GM18520 (cell line): ENCODE measurements around the gene TEX13B.
"Not testable (repeated sequence)": the region's sequence is repeated elsewhere in the genome, so short reads cannot be mapped to it uniquely, and the experiment has no call there.

Experiments
- ATAC-seq: cut with Tn5 transposase; IDR thresholded peaks from one replicate; pipeline ENCODE4 v1.9.1; 2021; ENCODE audit not compliant: unreplicated experiment

TEX13B gene, protein sequence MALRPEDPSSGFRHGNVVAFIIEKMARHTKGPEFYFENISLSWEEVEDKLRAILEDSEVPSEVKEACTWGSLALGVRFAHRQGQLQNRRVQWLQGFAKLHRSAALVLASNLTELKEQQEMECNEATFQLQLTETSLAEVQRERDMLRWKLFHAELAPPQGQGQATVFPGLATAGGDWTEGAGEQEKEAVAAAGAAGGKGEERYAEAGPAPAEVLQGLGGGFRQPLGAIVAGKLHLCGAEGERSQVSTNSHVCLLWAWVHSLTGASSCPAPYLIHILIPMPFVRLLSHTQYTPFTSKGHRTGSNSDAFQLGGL

DNA sequence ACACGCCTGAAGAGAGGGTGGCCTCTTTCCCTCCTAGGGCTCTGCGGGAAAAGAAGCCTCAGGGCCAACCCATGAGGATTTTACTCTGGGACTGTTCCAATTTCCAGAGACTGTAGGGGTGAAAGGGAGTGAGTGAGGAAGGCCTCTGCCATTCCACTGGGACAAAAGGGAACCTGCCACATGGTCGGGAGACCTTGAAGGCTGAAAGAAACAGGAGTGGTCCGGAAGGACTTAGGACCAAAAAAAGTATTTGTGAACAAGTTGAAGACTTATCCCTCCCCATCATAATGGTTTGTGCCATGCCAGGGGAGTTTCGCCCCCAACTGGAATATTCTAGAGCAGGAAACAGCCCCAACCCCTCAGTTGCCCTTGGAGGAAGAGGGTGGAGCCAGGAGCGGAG is at the start of gene TEX13B:
Gene TEX13B, minus strand, starts transcription at position 15 of the 400 bp plus-strand sequence. CDS start 243 bp downstream, outside the sequence.
- ATAC-seq: no peak

DNA sequence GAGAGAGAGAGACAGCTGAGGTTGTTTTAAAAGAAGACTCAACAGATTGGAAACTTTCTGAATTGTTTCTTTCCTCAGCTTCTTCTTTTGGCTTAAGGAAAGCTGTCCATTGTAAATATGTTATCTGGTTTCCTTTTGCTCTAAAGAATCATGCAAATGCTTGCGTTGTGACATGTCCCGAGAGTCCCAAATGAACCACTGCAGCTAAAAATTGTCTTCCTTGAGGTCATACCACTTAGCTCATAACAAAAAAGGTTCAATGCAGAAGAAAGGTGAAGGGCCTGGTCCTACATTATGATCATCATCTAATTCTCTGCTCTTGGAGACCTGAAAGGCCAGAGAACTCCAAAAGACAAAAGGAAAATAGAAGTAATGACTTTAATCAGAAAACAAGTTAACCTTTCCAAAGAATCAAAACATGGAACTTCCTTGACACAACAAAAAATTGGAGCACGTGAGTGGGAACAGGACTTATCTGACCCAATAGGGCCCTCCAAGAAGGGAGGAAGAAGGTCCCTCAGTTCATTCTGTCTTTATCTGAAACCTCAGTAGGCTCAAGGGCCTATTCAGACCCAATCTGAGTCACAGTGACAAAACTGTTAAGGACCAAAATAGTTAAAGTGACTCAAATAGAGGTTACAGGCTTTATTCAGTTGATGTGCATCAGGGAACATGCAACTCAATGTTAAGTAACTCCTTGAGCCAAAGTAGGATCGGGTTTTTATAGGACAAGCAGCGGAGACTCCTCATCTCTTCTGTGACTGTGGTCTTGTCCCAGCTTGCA is 48.0 kb upstream of the TEX13B start:
- peak; percentile 65 for ATAC-seq

DNA sequence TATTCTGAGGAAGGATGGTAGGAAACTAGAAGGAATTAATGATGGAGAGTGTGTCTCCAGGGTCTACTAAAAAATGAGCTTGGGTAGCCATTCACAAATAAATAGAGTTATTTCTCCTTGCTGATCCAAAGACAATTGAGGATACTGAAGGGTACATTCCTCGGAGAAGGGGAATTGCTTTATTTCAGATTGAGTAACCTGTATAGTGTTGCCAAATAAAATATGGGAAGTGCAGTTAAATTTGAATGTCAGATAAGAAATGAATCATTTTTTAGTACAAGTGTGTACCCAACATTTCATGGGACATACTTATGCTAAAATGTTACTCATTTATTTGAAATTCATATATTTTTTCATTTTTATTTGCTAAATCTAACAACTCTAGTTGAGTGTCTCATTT is 46.7 kb upstream of the TEX13B start:
- ATAC-seq: no peak

DNA sequence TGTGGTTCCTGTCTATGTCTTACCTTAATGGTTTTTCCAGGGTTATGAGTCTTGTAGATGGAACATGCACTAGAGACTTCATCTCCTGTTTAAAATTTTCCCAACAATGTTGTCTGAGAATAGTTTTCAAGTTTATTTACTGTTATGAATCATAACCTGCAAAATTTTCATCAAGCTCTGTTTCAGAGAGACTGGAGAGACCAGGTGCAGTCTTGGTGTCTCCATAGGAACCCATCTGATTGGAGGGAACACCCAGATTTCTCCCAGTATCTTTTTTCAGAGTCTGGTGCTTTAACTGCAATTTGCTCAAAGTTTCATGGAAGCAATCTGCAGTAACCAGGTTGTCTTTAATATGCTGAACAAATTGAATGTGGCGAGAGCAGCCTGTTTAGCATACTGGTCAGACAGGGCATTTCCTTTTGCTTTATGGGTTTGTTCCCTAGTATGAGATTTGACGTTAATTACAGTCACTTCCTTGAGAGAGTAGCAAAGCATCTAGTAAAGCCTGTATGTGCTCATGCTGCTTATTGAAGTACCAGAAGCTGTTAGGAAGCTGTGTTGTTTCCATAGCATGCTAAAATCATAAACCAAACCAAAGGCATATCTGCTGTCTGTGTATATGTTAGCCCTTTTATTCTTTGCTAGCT is 43.9 kb upstream of the TEX13B start:
- ATAC-seq: no peak

DNA sequence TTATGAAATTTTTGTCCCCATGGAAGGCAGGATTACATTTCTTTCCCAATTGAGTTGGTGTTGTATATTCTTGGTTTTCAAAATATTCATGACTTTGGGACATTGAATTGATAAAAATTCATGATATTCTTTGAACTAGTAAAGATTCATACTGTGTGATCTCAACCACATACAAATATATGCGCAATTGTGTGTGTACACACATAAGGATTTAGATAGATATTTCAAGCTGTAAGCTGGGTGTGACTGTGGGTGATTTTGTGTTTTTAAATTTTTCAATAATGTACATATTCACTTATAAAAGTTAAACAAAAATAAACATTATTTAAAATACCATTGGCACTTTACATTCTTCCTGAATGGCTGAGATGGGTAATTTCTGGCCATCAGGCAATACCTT is 43.2 kb upstream of the TEX13B start:
- ATAC-seq: no peak

DNA sequence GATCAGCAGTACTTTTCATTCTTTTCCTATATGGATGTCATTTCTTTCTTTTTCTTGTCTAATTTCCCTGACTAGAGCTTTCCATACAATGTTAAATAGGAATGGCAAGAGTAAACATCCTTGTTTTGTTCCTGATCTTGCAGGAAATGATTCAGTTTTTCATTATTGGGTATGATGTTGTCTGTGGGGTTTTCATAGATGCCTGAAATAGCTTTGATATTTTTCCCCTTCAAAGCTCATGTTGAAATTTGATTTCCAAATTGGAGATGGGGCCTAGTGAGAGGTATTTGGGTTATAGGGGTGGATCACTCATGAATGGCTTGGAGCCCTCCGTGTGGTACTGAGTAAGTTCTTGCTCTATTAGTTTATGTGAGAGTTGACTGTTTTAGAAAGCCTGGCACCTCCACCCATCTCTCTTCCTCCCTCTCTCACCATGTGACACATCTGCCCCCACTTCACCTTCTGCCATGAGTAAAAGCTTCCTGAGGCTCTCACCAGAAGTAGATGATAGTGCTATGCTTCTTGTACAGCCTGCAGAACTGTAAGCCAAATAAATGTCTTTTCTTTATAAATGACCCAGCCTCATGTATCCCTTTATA is 40.4 kb upstream of the TEX13B start:
- no peak for ATAC-seq

DNA sequence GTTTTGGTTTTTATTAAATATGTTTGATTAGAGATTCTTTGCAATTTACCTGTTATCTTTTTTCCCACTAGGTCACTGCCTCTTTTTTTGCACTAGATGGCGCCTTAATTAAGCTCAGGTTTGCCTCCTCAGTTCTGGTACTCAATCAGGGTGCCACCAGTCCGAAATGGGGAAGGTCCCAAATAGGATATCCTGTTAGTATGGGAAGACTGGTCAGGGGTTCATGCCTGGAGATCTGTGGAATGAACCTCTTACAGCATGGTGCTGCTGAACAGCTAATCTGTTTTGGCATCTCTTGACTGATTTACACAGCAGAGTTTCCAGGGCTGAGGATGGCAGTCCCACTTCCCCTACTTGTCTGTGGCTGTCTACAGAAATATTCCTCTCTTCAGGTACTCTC is 38.5 kb upstream of the TEX13B start:
- ATAC-seq: no peak

DNA sequence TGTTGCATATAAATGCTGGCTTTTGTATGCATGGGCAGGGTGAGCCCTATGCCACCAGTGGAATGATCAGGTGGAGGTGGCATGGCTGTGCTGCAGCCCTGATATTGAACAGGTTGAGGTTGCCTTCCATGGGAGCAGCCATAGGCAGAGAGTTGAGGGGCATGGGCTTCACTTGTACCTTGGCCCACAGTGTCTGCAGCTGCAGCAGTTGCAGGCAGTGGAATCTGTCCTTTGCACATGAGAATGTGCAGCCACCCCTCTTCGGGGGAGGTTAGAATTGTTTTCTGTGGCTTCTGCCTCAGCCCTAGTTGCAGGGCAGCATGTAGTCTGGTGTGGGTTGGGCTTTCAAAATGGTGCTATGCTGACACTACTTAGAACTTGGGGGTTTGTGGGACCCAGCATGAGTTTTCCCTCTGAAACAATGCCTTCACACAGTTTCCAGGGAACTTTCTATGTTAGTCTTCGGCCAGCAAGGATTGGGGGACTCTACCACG is 37.3 kb upstream of the TEX13B start:
- no peak for ATAC-seq

DNA sequence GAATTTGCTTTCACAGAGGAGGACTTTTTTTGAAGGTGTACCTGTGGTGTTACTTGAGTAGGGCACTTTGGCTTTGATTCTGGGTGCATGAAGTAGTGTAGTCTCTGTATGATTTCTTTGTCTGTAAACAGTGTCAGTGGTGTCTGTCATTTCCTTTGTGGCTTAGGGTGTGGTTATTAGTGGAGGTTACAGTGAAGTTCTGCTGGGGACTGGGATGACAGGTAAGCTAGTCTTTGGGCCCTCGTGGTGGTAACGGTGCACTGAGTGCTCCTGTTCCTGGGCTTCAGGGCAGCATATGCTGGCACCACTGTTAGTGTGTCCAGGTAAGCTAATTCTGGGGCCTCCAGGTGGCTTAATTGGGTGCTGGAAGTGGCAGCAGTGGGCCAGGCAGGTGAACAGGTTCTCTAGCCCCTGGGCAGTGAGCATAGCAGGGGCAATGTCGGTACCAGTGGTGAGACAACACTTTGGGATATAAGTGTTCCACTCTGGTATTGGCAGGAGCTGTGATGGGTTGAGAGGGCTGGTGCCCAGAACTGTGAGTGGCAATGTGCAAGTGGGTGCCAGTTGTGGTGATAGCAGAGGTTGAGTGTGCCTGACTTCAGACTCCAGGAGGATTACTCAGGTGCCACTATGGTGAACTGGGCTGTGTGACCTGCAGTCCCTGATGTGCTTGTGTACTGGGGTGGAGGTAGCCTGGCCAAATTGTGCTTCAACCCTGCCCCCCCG is 36.6 kb upstream of the TEX13B start:
- no peak for ATAC-seq

DNA sequence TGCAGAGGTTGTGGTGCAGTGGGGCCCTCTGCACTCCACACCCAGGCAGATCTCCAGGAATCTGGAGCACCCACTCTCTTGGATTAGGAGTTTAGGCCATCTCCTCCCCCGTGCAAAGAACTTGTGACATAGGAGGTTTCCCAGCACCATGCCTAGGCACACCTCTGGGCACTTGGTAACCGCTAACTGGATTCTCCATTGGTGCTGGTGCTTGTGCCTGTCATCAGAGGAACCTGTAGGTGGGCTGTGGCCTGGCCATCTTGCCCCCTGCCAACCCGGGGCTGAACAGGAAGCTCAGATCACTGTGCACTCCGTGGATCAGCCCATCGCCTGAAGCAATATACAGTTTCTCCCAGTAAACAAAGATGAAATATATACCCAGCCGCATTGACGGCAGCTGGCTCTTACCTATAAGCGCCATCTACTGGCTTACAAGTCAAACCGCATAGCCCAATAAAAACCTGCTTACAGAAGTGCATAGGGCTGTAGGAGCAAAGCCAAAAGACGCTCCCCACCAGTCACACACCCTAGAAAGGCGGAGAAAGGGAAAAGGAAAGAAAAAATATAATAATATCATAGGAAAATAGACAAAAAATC is 19.1 kb upstream of the TEX13B start:
- peak; percentile 67 for ATAC-seq

DNA sequence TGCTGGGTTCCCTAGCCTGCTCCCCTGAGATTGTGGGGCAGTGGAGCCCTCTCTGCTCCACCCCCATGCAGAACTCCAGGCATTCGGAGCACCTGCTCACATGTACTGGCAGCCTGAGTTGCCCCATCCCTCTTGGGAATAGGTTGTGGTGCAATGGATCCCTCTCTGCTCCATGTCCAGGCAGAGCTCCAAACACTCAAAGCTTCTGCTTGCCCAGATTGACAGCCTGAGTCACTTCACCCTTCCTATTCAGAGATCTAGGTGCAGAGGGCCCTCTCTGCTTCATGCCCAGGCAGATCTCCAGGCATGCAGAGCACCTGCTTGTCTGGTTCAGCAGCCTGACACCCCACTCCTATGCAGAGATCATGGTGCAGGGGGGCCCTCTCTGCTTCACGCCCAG is 18.6 kb upstream of the TEX13B start:
- ATAC-seq: no peak

DNA sequence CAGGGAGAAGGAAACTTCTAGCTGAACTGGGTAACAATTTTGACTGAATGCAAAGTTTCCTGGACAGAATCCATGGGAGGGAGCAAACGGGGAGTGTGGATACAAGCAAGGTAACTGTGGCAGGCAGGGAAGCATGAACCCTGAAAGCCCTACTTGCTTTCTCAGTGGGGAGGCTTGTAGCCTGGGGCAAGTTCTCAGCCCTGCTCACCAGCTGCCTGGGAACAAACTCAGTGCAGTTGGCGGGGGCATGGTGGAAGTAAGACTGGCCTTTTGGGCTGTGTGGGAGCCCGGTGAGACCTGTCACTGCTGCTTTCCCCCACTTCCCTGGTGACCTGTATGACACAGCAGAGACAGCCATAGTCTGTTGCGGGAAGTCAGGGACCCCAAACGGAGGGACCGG is 14.0 kb upstream of the TEX13B start:
- no peak for ATAC-seq

DNA sequence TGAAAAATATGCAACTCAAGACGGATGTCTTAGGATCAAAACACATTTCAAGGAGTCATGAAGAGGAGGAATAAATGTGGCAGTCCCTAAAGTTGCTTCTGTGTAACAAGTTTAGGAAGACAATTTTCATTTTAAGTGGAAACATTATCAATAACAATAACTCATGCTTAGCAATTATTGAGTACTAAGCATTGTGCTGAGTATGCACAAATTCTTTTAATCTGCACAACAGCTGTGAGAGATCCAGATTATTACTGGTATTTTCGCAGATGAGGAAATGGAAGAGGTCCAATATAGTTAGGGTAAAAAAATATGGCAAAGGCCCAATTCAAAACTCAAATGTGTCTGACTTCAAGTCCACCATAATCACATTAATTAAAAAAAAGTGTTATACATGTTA is 2.9 kb upstream of the TEX13B start:
- no peak for ATAC-seq

DNA sequence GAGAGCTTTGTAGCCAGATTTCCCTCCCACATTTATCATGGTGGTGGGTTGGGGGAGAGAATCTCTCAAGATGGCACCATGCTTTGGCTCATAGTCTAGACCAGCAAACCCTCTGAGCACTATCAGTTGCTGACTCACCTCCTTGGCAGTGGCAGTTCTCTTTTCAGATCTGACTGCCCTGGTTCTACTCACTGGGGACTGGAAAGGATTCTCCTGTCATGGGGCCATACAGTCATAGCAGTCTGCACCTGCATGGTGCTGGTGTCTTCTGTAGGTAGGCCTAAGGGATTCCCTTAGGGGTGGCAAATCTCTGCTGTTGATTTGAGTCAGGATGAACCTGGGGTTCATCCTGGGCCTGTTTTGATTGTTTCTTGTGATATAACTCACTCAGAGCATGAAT is 2.6 kb downstream of the TEX13B start:
- no peak for ATAC-seq

DNA sequence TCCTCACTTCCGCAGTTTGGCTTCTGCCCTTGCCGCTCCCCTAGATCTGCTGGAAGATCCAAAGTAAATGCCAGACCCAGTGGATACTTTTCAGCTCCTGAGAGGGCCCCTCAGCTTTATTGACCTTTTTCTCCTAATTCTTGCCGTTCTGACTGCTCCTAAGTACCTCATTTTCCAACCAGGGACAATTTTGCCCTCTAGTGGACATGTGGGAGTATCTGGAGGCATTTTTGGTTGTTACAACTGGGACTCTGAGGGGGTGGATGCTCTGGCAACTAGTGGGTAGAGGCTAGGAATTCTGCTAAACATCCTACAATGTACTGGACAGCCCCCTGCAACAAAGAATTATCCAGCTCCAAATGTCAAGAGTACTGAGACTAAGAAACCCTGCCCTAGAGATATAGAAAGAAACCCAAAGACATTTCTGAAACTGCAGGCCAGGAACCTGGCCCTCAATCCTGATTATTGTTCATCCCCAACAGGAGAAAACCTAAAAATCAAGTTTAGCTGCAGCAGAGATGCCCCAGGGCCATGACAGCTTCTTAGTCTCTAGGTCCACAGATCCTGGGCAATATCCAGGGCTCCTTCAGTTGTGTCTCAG is 3.4 kb downstream of the TEX13B start:
- ATAC-seq: no peak

DNA sequence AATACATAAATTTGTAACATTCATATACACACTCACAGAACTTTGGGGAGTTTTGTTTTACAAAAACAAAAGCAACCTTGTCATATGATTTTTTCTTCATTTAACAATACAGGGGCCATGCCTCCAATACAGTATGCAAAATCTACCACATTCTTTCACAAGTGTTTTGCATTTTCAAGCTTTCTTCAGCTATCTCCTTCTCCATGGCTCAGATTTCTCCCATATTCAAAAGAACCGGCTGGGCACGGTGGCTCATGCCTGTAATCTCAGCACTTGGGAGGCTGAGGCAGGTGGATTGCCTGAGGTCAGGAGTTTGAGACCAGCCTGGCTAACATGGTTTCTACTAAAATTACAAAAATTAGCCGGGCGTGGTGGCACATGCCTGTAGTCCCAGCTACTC is 4.1 kb downstream of the TEX13B start:
- no peak for ATAC-seq

DNA sequence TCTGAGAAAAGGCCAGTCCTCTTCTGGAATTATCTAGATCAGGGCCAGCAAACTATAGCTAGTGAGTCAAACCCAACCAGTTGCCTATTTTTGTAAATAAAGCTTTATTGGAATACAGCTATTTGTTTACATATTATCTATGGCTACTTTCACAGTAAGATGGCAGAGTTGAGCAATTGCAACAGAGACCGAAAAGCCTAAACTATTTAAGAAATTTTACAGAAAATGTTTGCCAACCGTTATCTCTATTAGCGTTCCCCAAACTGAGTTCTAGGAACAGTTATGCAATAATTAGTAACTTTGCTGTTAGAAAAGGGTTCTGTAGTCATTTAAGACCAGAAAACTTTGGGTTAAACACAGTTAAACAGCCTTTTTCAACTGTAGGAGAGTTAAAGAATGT is 10.5 kb downstream of the TEX13B start:
- ATAC-seq: no peak

DNA sequence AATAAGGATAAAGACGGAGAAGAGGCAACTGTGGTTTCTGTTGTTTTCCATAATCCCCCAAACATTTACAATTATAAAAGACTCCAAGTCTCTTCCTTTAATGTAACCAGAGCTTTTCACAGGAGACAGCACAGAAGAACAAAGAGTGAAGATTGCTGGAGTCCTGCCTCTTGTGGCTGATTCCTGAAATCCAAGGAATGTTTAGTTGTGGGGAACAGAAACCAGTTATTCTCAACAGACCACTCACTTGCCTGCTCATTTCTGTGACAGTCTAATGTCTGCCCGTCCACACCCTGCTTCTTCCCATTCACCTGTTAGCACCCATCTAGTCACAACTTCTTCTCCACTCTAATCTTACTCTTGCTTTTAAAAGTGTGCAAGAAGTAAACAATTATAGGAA is 12.1 kb downstream of the TEX13B start:
- no peak for ATAC-seq

DNA sequence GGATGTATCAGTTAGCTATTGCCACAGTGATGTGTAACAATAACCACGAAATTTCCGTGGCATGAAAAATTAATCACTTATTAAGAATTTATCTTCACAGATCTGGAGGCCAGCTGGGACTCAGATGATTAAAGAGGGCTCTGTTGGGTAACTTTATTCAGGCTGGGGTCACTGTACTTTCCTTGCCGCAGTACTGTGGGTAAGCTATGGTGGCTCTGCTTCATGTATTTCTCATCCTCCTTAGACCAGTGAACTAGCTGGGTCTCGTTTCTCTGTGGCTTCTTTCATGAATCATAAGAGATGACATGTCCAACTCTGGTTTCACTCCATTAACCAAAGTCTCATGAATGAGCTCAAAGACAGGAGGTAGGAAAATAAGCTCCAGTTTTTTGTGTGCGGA is 13.5 kb downstream of the TEX13B start:
- no peak for ATAC-seq

DNA sequence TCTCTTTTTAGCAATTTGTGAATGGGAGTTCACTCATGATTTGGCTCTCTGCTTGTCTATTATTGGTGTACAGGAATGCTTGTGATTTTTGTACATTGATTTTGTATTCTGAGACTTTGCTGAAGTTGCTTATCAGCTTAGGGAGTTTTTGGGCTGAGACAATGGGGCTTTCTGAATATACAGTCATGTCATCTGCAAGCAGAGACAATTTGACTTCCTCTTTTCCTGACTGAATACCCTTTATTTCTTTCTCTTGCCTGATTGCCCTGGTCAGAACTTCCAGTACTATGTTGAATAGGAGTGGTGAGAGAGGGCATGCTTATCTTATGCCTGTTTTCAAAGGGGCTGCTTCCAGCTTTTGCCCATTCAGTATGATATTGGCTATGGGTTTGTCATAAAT is 26.8 kb downstream of the TEX13B start:
- not testable (repeated sequence) for ATAC-seq
